Measurements from ENCODE around the gene MYO9B.

DNA sequence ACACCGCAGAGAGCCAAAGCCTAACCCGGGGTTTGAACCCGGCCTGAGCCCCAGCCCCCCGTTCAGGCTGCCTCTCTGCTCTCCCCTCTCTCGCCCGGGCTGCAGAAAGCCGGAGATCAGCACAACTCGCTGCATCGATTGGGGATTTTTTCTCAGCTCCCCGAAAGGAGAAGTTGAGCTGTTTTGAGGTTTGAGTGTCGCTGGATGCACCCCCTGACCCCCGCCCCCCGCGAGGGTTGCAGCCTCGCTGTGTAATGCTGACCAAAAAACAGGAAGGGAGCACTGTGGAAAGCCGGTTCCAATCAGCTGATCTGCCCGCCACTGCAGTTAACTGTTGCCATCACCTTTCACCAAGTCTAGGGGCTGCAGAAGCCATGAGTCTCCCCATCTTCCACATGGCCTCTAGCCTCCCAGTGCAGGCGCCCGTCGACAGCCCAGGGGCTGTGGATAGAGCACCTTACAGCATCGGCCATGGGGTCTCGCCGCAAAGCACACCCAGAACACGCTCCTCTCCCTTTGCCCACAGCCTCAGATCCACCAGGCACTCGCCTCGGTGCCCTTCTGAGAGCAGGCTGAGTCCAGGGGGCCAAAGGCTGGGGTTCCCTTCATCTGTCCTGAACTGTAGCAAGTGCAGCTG, 34.5 kb downstream of the MYO9B start:
- TF ChIP-seq POLR2AphosphoS5 (IDR thresholded peaks at IDR 0.05; ENCODE audit: low read depth, low read length), result no peak; the same call in 1 of the 2 replicates
- TF ChIP-seq POLR2A (IDR thresholded peaks at IDR 0.05; ENCODE audit: low read depth, low read length), result no peak
- TF ChIP-seq TAF1 (IDR thresholded peaks at IDR 0.05; ENCODE audit: borderline replicate concordance, low read depth, low read length), result no peak
